Measurements from ENCODE around the gene IL17RD. TPM values are rescaled to one million over a fixed set of nuclear protein-coding genes. Genes with fewer than 3 reads are reported as not detected.
A peak's percentile ranks its signal among the peaks of the same experiment; 100 is the strongest.

The IL17RD gene
- total RNA-seq, 1 donor from 2014 or later: 51.9 TPM

GRCh38 chr3:57120451-57121174, 44.5 kb downstream of the IL17RD start:
- H3K27ac Mint-ChIP-seq (ENCODE audit: unreplicated experiment): no peak overlapping the region

GRCh38 chr3:57120040-57120439, 45.1 kb downstream of the IL17RD start:
- Mint-ChIP-seq H3K27ac (ENCODE audit: unreplicated experiment) (no peak overlapping the region), H3K4me1 (peaks cover 18% of the 10 kb centered on the region), H3K9me3 (no peaks in the 10 kb centered on the region), H3K27me3 (ENCODE audit: low read depth) (no peaks in the 10 kb centered on the region), H3K36me3 (ENCODE audit: low read depth) (peaks cover 4% of the 10 kb centered on the region), H3K4me3 (no peak overlapping the region)
- DNase-seq (ENCODE audit: low read depth, low spot score): no peak
- no peak for TF ChIP-seq CTCF (conservative IDR thresholded peaks at IDR 0.05)

More at GRCh38 chr3:57120451-57121174, 44.5 kb downstream of the IL17RD start:
- no peak overlapping the region for H3K4me3 Mint-ChIP-seq
- H3K4me1 Mint-ChIP-seq: peaks cover 23% of the 10 kb centered on the region
- peaks cover 4% of the 10 kb centered on the region for H3K36me3 Mint-ChIP-seq (ENCODE audit: low read depth)
- no peak for TF ChIP-seq CTCF (conservative IDR thresholded peaks at IDR 0.05)
- no peak for DNase-seq (ENCODE audit: low read depth, low spot score)
- no peaks in the 10 kb centered on the region for H3K9me3 Mint-ChIP-seq
- no peaks in the 10 kb centered on the region for H3K27me3 Mint-ChIP-seq (ENCODE audit: low read depth)

GRCh38 chr3:57118254-57118653, 46.9 kb downstream of the IL17RD start:
- Mint-ChIP-seq H3K4me3 (no peak overlapping the region), H3K36me3 (ENCODE audit: low read depth) (peaks cover 9% of the 10 kb centered on the region), H3K27me3 (ENCODE audit: low read depth) (no peaks in the 10 kb centered on the region), H3K4me1 (peaks cover 6% of the 10 kb centered on the region), H3K9me3 (no peaks in the 10 kb centered on the region), H3K27ac (ENCODE audit: unreplicated experiment) (no peak overlapping the region)
- DNase-seq (ENCODE audit: low read depth, low spot score): no peak
- no peak for TF ChIP-seq CTCF (conservative IDR thresholded peaks at IDR 0.05)

GRCh38 chr3:57116501-57116900, 48.7 kb downstream of the IL17RD start:
- Mint-ChIP-seq H3K9me3 (no peaks in the 10 kb centered on the region), H3K4me1 (peaks cover 8% of the 10 kb centered on the region), H3K4me3 (no peak overlapping the region), H3K27ac (ENCODE audit: unreplicated experiment) (no peak overlapping the region), H3K27me3 (ENCODE audit: low read depth) (no peaks in the 10 kb centered on the region), H3K36me3 (ENCODE audit: low read depth) (peaks cover 16% of the 10 kb centered on the region)
- DNase-seq (ENCODE audit: low read depth, low spot score): no peak
- no peak for TF ChIP-seq CTCF (conservative IDR thresholded peaks at IDR 0.05)

- no peak for DNase-seq (ENCODE audit: low read depth, low spot score)
- H3K4me3 Mint-ChIP-seq: no peak overlapping the region
- TF ChIP-seq CTCF (conservative IDR thresholded peaks at IDR 0.05): peak; percentile 45
- H3K4me1 Mint-ChIP-seq: peaks cover 23% of the 10 kb centered on the region
- no peaks in the 10 kb centered on the region for H3K27me3 Mint-ChIP-seq (ENCODE audit: low read depth)
- H3K9me3 Mint-ChIP-seq: no peaks in the 10 kb centered on the region
- H3K27ac Mint-ChIP-seq (ENCODE audit: unreplicated experiment): no peak overlapping the region
- peaks cover 22% of the 10 kb centered on the region for H3K36me3 Mint-ChIP-seq (ENCODE audit: low read depth)
Measured at GRCh38 chr3:57112206-57112605, 52.9 kb downstream of the IL17RD start.

Data from neural crest cell (in vitro differentiated cells).